Osteocyte (in vitro differentiated cells): ENCODE results near the gene SGF29. TPM values are rescaled to one million over a fixed set of nuclear protein-coding genes. Genes with fewer than 3 reads are reported as not detected.
"Not testable (repeated sequence)": the region's sequence is repeated elsewhere in the genome, so short reads cannot be mapped to it uniquely, and the experiment has no call there.

ENCODE experiments used
- DNase-seq: peaks from one replicate; pipeline ENCODE4 v3.0.0; 2021; ENCODE audit warnings: mixed read lengths; ENCODE audit not compliant: unreplicated experiment; ENCODE audit errors: extremely low spot score
- H3K27ac Mint-ChIP-seq: one replicate; pipeline ENCODE4 v1.8.0; 2021; ENCODE audit warnings: mild to moderate bottlenecking, mixed read lengths; ENCODE audit not compliant: unreplicated experiment
- H3K27me3 Mint-ChIP-seq: one replicate; pipeline ENCODE4 v1.8.0; 2021; ENCODE audit warnings: mixed read lengths; ENCODE audit not compliant: unreplicated experiment
- H3K36me3 Mint-ChIP-seq: one replicate; pipeline ENCODE4 v1.8.0; 2021; ENCODE audit warnings: mixed read lengths; ENCODE audit not compliant: unreplicated experiment
- H3K4me1 Mint-ChIP-seq: one replicate; pipeline ENCODE4 v1.8.0; 2021; ENCODE audit warnings: mixed read lengths; ENCODE audit not compliant: unreplicated experiment
- H3K4me3 Mint-ChIP-seq: one replicate; pipeline ENCODE4 v1.8.0; 2021; ENCODE audit warnings: mild to moderate bottlenecking, moderate library complexity, mixed read lengths; ENCODE audit not compliant: unreplicated experiment
- H3K9me3 Mint-ChIP-seq: one replicate; pipeline ENCODE4 v1.8.0; 2021; ENCODE audit warnings: mixed read lengths; ENCODE audit not compliant: unreplicated experiment
- total RNA-seq: library from RNA; stranded (reverse); gene quantifications from 2 replicates; pipeline ENCODE4 v1.2.1, GENCODE V29; 2021
- TF ChIP-seq, protein P1 (sequence below): fragments of 200-600 bp; sonication (generic); IDR thresholded peaks from 2 replicates; pipeline ENCODE4 v1.5.0; 2021; ENCODE audit warnings: antibody characterized with exemption, mild to moderate bottlenecking, moderate library complexity

The SGF29 gene
- total RNA-seq, 1 donor from 2014 or later: 29.7 TPM

DNA sequence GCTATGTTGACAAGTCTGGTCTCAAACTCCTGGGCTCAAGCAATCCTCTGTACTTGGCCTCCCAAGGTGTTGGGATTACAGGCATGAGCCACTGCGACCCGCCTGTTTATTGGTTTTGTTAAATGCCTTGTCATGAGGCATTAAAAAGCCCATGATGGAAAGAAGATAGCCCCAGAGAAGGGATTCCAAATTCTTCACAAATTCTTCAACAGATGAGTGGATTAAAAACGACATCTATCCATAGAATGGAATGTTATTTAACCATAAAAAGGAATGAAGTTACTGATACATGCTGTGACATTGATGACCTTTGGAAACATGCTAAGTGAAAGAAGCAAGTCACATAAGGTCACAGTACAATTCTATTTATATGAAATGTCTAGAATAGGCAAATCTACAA lies 4.7 kb downstream of the SGF29 start:
- no peaks in the 10 kb centered on the region for H3K27me3 Mint-ChIP-seq
- no peak for DNase-seq
- H3K27ac Mint-ChIP-seq: no peak overlapping the region
- TF ChIP-seq, protein P1, sequence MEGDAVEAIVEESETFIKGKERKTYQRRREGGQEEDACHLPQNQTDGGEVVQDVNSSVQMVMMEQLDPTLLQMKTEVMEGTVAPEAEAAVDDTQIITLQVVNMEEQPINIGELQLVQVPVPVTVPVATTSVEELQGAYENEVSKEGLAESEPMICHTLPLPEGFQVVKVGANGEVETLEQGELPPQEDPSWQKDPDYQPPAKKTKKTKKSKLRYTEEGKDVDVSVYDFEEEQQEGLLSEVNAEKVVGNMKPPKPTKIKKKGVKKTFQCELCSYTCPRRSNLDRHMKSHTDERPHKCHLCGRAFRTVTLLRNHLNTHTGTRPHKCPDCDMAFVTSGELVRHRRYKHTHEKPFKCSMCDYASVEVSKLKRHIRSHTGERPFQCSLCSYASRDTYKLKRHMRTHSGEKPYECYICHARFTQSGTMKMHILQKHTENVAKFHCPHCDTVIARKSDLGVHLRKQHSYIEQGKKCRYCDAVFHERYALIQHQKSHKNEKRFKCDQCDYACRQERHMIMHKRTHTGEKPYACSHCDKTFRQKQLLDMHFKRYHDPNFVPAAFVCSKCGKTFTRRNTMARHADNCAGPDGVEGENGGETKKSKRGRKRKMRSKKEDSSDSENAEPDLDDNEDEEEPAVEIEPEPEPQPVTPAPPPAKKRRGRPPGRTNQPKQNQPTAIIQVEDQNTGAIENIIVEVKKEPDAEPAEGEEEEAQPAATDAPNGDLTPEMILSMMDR: no peak
- peaks cover 10% of the 10 kb centered on the region for H3K4me1 Mint-ChIP-seq
- no peaks in the 10 kb centered on the region for H3K9me3 Mint-ChIP-seq
- H3K4me3 Mint-ChIP-seq: no peak overlapping the region
- peaks cover 13% of the 10 kb centered on the region for H3K36me3 Mint-ChIP-seq

- no peaks in the 10 kb centered on the region for H3K9me3 Mint-ChIP-seq
- H3K4me1 Mint-ChIP-seq: no peaks in the 10 kb centered on the region
- no peak for DNase-seq
- TF ChIP-seq, protein P1: no peak
- no peak overlapping the region for H3K27ac Mint-ChIP-seq
- peaks cover 15% of the 10 kb centered on the region for H3K36me3 Mint-ChIP-seq
- no peaks in the 10 kb centered on the region for H3K27me3 Mint-ChIP-seq
- H3K4me3 Mint-ChIP-seq: no peak overlapping the region
Measured at GRCh38 chr16:28561557-28562187, 8.0 kb downstream of the SGF29 start.

DNA sequence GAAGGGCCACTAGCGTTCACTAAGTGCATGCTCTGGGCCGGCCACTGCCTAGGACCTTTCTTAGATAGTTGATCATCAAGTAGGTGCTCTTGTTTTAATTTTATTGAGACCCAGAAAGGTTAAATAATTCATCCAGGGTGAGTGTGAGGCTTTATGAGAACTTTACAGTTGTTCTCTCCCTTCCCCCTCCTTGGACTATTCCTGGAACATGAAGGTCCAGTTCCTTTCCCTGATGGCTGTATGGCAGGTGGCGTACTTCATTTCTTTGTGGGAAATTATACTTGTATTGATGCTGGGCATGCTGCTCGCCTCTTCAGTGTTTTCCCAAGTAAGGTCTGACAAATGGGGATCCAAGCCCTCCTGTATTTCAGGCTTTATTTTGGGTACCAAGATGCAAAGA lies 8.5 kb downstream of the SGF29 start:
- no peaks in the 10 kb centered on the region for H3K27me3 Mint-ChIP-seq
- TF ChIP-seq, protein P1: no peak
- no peak overlapping the region for H3K4me3 Mint-ChIP-seq
- H3K27ac Mint-ChIP-seq: no peak overlapping the region
- H3K4me1 Mint-ChIP-seq: no peaks in the 10 kb centered on the region
- peaks cover under 1% of the 10 kb centered on the region for H3K9me3 Mint-ChIP-seq
- no peak for DNase-seq
- peaks cover 15% of the 10 kb centered on the region for H3K36me3 Mint-ChIP-seq

DNA sequence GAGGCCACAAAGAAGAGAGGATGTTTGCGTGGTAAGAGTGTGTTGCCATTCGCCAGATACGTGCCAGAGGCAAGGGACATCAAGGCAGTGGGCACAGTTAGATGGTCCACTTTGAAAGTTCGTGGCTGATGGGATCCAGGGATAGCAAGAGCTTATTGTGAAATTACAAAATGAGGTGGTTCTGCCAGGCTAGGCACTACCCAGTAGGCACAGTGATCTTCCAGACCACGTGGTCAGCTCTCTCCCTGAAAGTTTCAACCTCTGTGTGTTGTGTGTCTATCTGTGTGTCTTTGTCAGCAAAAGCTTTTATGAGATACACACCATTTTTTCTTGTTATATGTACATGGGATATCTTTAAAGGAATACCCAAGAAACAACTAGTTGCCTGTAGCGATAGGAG lies 9.5 kb downstream of the SGF29 start:
- no peak overlapping the region for H3K27ac Mint-ChIP-seq
- H3K4me1 Mint-ChIP-seq: no peaks in the 10 kb centered on the region

GRCh38 chr16:28566233-28566925 lies 12.7 kb downstream of the SGF29 start:
- not testable (repeated sequence) for H3K36me3 Mint-ChIP-seq, H3K9me3 Mint-ChIP-seq, H3K27me3 Mint-ChIP-seq, DNase-seq, H3K4me3 Mint-ChIP-seq, H3K27ac Mint-ChIP-seq, H3K4me1 Mint-ChIP-seq

More for the DNA sequence above, 9.5 kb downstream of the SGF29 start:
- H3K36me3 Mint-ChIP-seq: peaks cover 14% of the 10 kb centered on the region
- TF ChIP-seq, protein P1: no peak
- peaks cover 7% of the 10 kb centered on the region for H3K9me3 Mint-ChIP-seq
- DNase-seq: no peak
- no peaks in the 10 kb centered on the region for H3K27me3 Mint-ChIP-seq
- no peak overlapping the region for H3K4me3 Mint-ChIP-seq
